Adipocyte (in vitro differentiated cells): Measurements from ENCODE around the gene EFNA3.
A peak's percentile ranks its signal among the peaks of the same experiment; 100 is the strongest.

ENCODE experiments used
- DNase-seq: peaks from one replicate; pipeline ENCODE4 v3.0.0-alpha.2; 2015; ENCODE audit warnings: low read depth
- H3K27me3 ChIP-seq: replicated peaks from 2 replicates; pipeline ENCODE4 v1.7.0; 2013; ENCODE audit warnings: mild to moderate bottlenecking, low read length, moderate library complexity; ENCODE audit not compliant: control insufficient read depth, insufficient read depth
- H3K36me3 ChIP-seq: 2 replicates; pipeline ENCODE4 v1.7.0; 2013; ENCODE audit warnings: low read length, mild to moderate bottlenecking, moderate library complexity; ENCODE audit not compliant: control insufficient read depth, insufficient read depth, severe bottlenecking
- H3K4me1 ChIP-seq: 2 replicates; pipeline ENCODE4 v1.7.0; 2013; ENCODE audit warnings: mild to moderate bottlenecking, low read length, moderate library complexity; ENCODE audit not compliant: control insufficient read depth, insufficient read depth
- H3K4me3 ChIP-seq: 2 replicates; pipeline ENCODE4 v1.7.0; 2013; ENCODE audit warnings: mild to moderate bottlenecking, low read length, moderate library complexity
- H3K9ac ChIP-seq: 2 replicates; pipeline ENCODE4 v1.7.0; 2013; ENCODE audit warnings: mild to moderate bottlenecking, low read length, moderate library complexity
- H3K9me3 ChIP-seq: 2 replicates; pipeline ENCODE4 v1.7.0; 2013; ENCODE audit warnings: mild to moderate bottlenecking, low read length, moderate library complexity; ENCODE audit not compliant: control insufficient read depth

Gene EFNA3

DNA sequence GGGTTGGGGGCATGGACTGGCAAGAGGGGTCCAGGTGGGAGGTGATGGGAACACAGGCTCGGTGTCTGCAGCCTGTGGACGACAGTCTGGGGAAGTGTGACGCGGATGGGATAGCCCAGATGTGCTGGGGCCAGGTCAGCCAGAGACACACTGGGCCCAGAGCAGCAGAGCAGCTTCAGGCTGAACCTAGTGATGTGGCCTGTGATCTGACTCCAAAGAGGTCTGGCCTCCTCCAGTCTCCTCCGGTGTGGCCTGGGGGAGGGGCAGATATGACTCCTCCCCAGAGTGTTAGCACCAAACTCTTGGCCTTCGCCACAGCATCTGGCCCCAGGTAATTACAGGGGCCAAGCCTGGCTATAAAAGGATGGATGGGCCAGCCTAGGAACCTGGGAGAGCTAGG is 13.5 kb downstream of the EFNA3 start:
- Histone ChIP-seq H3K36me3 (no peaks in the 10 kb centered on the region), H3K9ac (no peak overlapping the region), H3K4me1 (peaks cover 10% of the 10 kb centered on the region), H3K4me3 (no peak overlapping the region), H3K27me3 (peaks cover 27% of the 10 kb centered on the region), H3K9me3 (no peaks in the 10 kb centered on the region)
- DNase-seq: no peak

DNA sequence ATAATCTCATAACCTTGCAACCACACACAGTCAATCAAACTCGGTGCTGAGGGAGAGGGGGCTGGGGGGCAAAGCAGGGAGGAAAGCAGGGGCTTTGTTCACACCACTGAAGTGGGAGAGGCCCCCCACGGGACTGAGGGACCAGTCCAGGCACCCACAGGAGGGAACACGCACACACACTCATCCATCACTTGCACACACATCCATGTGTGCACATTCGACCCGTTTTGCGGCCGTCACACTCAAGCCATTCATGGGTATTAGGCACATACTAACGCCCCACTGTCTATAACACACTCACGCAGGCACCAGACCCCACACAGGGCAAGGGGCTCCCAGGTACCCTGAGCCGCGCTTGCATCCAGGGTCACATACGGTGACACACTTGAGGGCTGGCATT is 14.0 kb downstream of the EFNA3 start:
- Histone ChIP-seq H3K4me1 (peaks cover 10% of the 10 kb centered on the region), H3K9ac (no peak overlapping the region), H3K9me3 (no peaks in the 10 kb centered on the region), H3K4me3 (no peak overlapping the region), H3K27me3 (peaks cover 29% of the 10 kb centered on the region), H3K36me3 (no peaks in the 10 kb centered on the region)
- no peak for DNase-seq

DNA sequence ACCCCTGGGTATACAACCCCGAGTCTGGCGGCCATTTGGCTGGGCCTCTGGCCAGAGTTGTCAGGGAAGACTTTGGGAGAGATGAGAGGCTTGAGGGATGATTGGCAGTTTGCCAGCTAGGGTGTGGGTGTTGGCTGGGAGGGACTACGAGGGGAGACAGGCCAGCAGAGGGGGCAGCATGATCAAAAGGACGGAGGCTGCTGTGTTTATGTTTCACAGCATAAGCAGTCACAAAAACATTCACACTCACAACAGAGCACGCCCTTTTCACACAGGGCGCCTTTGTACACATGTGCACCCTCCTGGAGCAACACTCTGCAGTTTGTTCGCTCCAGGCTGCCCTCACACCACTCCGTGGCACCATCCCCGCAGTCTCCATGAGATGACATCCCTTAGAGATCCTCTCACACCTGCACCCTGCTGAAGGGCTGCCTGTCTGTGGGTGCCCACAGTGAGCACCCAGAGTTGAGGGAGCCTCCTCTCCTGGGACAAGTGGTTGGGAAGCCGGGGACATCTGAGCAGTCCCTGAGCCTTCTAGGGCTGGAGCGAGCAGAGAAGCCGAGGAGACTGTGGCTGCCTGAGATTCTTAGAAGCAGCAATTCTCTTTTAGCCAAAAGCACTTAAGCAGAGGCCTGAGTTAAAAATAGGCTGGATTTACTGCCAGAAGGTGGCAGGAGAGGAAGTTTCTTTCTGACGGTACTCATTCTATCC is 15.4 kb downstream of the EFNA3 start:
- peak; percentile 65 for DNase-seq
- Histone ChIP-seq H3K4me1 (peaks cover 10% of the 10 kb centered on the region), H3K27me3 (peaks cover 33% of the 10 kb centered on the region), H3K4me3 (no peak overlapping the region), H3K9me3 (no peaks in the 10 kb centered on the region), H3K36me3 (no peaks in the 10 kb centered on the region), H3K9ac (peak overlapping the region; percentile 3)

- no peak for DNase-seq
- Histone ChIP-seq H3K4me1 (peaks cover 10% of the 10 kb centered on the region), H3K36me3 (no peaks in the 10 kb centered on the region), H3K4me3 (no peak overlapping the region), H3K9ac (no peak overlapping the region), H3K9me3 (no peaks in the 10 kb centered on the region), H3K27me3 (peaks cover 33% of the 10 kb centered on the region)
Observed at GRCh38 chr1:155094622-155094948, 15.9 kb downstream of the EFNA3 start.

- H3K4me3 ChIP-seq: no peak overlapping the region
- H3K9ac ChIP-seq: no peak overlapping the region
- no peaks in the 10 kb centered on the region for H3K36me3 ChIP-seq
- H3K27me3 ChIP-seq: peaks cover 18% of the 10 kb centered on the region
- no peak for DNase-seq
- H3K4me1 ChIP-seq: peaks cover 9% of the 10 kb centered on the region
- no peaks in the 10 kb centered on the region for H3K9me3 ChIP-seq
Observed at GRCh38 chr1:155099331-155099730, 20.7 kb downstream of the EFNA3 start.

- H3K36me3 ChIP-seq: no peaks in the 10 kb centered on the region
- no peak overlapping the region for H3K9ac ChIP-seq
- H3K27me3 ChIP-seq: peaks cover 12% of the 10 kb centered on the region
- H3K9me3 ChIP-seq: no peaks in the 10 kb centered on the region
- no peak for DNase-seq
- peaks cover 36% of the 10 kb centered on the region for H3K4me1 ChIP-seq
- no peak overlapping the region for H3K4me3 ChIP-seq
Observed at GRCh38 chr1:155103325-155103724, 24.7 kb downstream of the EFNA3 start.

DNA sequence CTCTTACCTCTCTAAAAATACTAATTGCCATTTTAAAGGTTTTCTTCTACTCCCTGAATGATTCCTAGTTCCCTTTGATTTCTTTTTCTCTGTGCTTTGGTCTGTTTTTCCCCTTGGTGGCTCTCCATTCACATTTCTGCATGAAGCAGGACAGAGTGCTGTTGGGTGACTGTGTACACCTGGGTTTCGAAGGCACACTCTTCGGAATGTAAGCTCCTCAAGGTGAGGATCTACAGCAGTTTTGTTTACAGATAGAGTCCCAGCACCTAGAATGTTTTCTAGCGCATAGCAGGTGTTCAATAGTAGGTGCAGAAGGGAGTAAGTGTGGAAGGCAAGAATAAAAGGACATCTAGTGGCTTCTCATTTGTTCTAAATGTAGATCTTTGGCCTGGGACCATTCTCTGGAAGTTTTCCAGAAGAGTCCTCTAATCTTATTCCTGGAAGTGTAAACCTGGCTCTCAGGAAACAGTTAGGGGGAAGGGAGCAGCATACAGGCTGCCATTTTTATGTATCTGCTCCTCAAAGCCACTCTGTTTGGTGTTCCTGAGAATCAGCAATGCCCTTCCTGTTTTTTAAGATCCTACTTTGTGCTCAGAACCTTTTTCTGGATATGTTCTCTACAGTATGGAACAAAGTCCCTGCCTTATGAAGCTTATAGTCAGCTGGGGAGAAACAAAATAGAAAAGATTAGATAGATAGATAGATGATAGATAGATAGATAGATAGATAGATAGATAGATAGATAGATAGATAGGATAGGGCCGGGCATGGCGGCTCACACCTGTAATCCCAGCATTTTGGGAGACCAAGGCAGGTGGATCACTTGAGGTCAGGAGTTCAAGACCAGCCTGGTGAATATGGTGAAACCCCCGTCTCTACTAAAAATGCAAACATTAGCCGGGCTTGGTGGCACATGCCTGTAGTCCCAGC is 26.2 kb downstream of the EFNA3 start:
- peaks cover 11% of the 10 kb centered on the region for H3K27me3 ChIP-seq
- peak overlapping the region; percentile 56 for H3K9ac ChIP-seq
- no peaks in the 10 kb centered on the region for H3K9me3 ChIP-seq
- no peak for DNase-seq
- peaks cover 36% of the 10 kb centered on the region for H3K4me1 ChIP-seq
- no peaks in the 10 kb centered on the region for H3K36me3 ChIP-seq
- peak overlapping the region; percentile 33 for H3K4me3 ChIP-seq

DNA sequence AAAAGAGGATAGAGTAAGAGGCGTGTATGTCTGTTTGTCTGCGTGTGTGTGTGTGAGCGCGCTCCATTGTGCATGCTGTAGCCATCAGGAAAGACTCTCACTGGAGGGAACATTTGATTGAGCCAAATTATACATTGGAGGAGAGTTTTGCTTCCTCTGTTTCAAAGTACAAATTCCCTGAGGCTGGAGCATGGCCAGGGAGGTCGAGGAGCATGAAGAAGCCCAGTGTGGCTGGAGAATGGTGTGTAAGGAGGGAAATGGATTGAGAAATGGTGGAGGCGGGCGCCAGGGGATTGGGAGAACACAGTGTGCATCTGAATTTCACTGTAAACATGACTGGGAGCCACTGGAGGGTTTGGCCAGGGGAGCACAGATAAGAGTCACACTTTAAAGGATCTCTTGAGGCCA is 27.0 kb downstream of the EFNA3 start:
- Histone ChIP-seq H3K4me1 (peaks cover 36% of the 10 kb centered on the region), H3K4me3 (peak overlapping the region; percentile 33), H3K36me3 (no peaks in the 10 kb centered on the region), H3K9me3 (no peaks in the 10 kb centered on the region), H3K9ac (peak overlapping the region; percentile 56), H3K27me3 (peaks cover 11% of the 10 kb centered on the region)
- no peak for DNase-seq

DNA sequence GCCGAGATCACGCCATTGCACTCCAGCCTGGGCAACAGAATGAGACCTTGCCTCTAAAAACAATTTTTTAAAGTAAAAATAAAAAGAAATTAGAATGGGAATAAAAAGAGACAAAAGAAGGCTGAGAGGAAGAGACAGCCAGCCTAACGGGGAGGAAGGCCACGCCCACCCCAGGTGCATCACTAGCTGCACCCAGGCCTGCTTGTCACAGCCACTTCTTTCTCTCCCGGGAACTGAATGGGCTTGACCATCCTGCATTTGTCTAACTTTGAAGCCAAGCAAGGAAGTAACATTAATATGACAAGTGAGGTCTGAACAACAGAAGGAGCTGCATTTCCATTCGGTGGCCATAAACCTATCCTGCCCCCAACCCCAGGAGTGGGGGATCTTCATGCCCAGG is 28.2 kb downstream of the EFNA3 start:
- Histone ChIP-seq H3K27me3 (peaks cover 14% of the 10 kb centered on the region), H3K9me3 (no peaks in the 10 kb centered on the region), H3K36me3 (no peaks in the 10 kb centered on the region), H3K4me1 (peaks cover 36% of the 10 kb centered on the region), H3K9ac (no peak overlapping the region), H3K4me3 (no peak overlapping the region)
- no peak for DNase-seq

DNA sequence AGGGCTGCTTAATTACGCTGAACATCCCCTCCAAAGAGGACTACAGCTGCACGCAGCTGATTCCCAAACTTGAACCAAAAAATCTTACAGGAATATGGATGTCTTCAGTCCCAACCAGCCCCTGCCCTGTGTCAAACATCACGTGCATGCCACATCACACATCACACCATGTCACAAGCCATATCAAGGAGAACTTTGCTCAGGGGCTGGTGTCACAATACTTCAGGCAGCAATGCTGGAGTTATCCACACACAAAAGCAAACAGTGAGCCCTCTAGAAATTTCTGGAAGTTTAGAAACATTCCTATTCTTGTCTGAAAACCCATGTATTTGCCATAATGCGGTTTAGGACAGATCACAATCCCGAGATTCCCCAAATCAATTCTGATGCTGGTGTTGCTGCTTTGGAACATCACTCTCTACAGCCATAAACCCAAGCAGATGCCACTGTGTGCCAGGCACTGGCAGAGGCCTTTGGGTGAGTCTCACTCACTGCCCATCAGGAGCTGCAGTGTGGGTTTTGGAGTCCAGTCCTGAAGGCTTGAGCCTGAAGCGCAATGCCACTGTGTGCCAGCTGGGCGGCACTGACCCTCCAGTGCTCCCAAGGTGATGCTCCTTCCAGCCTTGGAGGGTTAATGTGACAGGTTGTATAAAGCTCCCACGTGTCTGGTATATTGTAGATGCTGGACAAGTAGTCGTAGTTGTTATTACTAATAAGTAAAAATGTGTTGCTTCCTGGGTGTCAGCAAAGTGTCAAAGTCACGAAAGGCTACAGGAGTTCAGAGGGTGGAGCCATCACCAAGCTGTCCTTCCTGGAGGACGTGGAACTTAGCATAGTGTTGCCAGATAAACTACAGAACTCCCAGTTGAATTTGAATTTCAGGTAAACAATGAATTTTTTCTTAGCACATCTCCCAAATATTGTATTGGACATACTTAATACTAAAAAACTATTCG is 28.9 kb downstream of the EFNA3 start:
- Histone ChIP-seq H3K4me1 (peaks cover 31% of the 10 kb centered on the region), H3K36me3 (no peaks in the 10 kb centered on the region), H3K9me3 (no peaks in the 10 kb centered on the region), H3K4me3 (no peak overlapping the region), H3K9ac (no peak overlapping the region), H3K27me3 (peaks cover 14% of the 10 kb centered on the region)
- DNase-seq: no peak

- H3K4me1 ChIP-seq: peaks cover 30% of the 10 kb centered on the region
- H3K36me3 ChIP-seq: no peaks in the 10 kb centered on the region
- no peak overlapping the region for H3K4me3 ChIP-seq
- no peaks in the 10 kb centered on the region for H3K9me3 ChIP-seq
- DNase-seq: no peak
- peaks cover 14% of the 10 kb centered on the region for H3K27me3 ChIP-seq
- H3K9ac ChIP-seq: no peak overlapping the region
Observed at GRCh38 chr1:155108296-155108695, 29.7 kb downstream of the EFNA3 start.
